BE2C (cell line): ENCODE data around the gene SPATA13.

ENCODE experiments used
- DNase-seq: peaks from one replicate; pipeline ENCODE4 v3.0.0-alpha.2; 2020
- H3K27me3 ChIP-seq: fragments of 250-450 bp; sonication (Bioruptor Pico); 2 replicates; pipeline ENCODE4 v1.5.1; 2020; ENCODE audit warnings: mild to moderate bottlenecking
- H3K36me3 ChIP-seq: fragments of 250-450 bp; sonication (Bioruptor Pico); 2 replicates; pipeline ENCODE4 v1.5.1; 2020; ENCODE audit warnings: mild to moderate bottlenecking
- H3K4me1 ChIP-seq: fragments of 250-450 bp; sonication (Bioruptor Pico); 2 replicates; pipeline ENCODE4 v1.5.1; 2020
- H3K4me3 ChIP-seq: 2 replicates; pipeline ENCODE4 v1.5.1; 2011; ENCODE audit warnings: low read depth, low read length
- H3K9me3 ChIP-seq: fragments of 250-450 bp; sonication (Bioruptor Pico); 2 replicates; pipeline ENCODE4 v1.5.1; 2020
- TF ChIP-seq, protein P1 (sequence below): IDR thresholded peaks from 2 replicates; pipeline ENCODE4 v1.5.1; 2012; ENCODE audit warnings: mild to moderate bottlenecking, low read depth, low read length

SPATA13 gene

DNA sequence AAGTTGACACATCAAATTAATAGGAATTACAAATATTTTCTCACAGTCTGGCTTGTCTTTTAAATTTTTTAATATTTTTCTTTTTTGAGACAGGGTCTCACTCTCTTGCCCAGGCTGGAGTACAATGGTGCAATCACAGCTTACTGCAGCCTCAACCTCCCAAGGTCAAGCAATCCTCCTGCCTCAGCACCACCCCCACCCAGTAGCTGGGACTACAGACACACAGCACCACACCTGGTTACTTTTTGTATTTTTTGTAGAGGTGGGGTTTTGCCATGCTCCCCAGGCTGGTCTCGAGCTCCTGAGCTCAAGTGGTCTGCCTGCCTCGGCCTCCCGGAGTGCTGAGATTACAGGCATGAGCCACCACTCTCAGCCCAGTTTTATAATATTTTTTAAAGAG lies 72.0 kb downstream of the SPATA13 start:
- no peak overlapping the region for H3K4me3 ChIP-seq
- H3K27me3 ChIP-seq: no peaks in the 10 kb centered on the region
- no peaks in the 10 kb centered on the region for H3K9me3 ChIP-seq
- H3K36me3 ChIP-seq: no peaks in the 10 kb centered on the region; the same call in 1 of the 2 replicates
- DNase-seq: no peak
- TF ChIP-seq, protein P1, sequence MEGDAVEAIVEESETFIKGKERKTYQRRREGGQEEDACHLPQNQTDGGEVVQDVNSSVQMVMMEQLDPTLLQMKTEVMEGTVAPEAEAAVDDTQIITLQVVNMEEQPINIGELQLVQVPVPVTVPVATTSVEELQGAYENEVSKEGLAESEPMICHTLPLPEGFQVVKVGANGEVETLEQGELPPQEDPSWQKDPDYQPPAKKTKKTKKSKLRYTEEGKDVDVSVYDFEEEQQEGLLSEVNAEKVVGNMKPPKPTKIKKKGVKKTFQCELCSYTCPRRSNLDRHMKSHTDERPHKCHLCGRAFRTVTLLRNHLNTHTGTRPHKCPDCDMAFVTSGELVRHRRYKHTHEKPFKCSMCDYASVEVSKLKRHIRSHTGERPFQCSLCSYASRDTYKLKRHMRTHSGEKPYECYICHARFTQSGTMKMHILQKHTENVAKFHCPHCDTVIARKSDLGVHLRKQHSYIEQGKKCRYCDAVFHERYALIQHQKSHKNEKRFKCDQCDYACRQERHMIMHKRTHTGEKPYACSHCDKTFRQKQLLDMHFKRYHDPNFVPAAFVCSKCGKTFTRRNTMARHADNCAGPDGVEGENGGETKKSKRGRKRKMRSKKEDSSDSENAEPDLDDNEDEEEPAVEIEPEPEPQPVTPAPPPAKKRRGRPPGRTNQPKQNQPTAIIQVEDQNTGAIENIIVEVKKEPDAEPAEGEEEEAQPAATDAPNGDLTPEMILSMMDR: no peak
- no peaks in the 10 kb centered on the region for H3K4me1 ChIP-seq

DNA sequence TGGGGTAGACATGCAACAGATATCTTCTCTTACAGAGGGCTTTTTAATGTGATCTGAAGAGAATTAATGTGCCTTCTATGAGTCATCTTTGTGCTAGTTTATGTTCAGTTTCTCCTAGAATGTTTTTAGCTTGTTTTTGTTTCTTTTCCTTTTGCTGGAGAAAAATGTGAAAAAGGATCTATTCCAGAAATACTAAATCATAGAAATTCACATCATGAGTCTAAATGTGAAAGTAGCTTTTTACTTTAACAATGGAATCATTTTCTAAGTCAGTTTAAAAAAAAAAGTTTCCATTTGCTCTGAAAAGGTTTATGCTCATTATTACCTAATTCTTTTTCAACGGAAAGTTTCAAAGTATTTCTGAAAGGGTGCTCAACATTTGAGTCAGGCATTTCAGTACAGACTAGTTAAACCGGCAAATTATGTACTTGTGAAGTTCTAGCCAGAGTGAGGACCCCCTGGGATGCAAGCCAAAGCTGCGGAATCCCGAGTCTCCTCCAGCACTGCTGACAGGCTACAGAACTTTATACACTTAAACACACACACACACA lies 72.9 kb downstream of the SPATA13 start:
- H3K4me3 ChIP-seq: no peak overlapping the region
- TF ChIP-seq, protein P1: no peak
- no peaks in the 10 kb centered on the region for H3K9me3 ChIP-seq

DNA sequence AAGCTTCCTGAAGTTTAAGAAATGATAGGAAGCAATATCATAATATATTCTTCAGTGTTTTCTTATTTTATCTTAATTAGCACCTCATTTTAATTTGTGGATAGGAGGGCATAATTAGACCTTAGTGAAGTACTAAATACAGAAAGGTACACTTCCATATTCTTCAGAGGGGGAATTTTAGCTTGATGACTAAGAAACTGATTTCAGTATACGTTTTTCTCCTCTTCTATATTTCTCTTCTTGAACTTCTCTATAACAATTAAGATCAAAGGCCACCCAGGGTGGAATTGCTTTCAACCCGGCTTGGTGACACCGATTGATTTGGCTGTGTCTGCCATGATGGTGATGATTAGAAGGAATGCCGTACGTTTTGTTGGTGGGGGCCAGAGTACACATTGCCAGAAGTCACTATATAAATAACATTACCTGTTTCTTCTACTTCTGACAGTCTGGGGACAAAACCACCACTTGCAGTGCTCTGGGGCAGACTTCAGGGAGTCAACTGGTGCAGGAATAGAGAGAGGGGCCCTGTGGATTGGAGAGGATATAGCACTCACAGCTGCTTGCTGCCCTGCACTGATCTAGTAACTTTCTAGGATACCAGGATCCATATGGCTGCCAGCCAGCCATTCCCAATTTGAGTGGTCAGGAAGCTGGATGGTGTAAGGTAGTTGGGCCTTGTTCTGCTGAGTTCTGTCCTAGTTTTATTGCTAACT lies 73.8 kb downstream of the SPATA13 start:
- Histone ChIP-seq H3K4me3 (no peak overlapping the region), H3K9me3 (no peaks in the 10 kb centered on the region), H3K27me3 (no peaks in the 10 kb centered on the region), H3K36me3 (no peaks in the 10 kb centered on the region; the same call in 1 of the 2 replicates), H3K4me1 (no peaks in the 10 kb centered on the region)
- DNase-seq: no peak
- TF ChIP-seq, protein P1: no peak

More for the DNA sequence above, 72.9 kb downstream of the SPATA13 start:
- Histone ChIP-seq H3K36me3 (no peaks in the 10 kb centered on the region; the same call in 1 of the 2 replicates), H3K4me1 (no peaks in the 10 kb centered on the region), H3K27me3 (no peaks in the 10 kb centered on the region)
- DNase-seq: no peak

DNA sequence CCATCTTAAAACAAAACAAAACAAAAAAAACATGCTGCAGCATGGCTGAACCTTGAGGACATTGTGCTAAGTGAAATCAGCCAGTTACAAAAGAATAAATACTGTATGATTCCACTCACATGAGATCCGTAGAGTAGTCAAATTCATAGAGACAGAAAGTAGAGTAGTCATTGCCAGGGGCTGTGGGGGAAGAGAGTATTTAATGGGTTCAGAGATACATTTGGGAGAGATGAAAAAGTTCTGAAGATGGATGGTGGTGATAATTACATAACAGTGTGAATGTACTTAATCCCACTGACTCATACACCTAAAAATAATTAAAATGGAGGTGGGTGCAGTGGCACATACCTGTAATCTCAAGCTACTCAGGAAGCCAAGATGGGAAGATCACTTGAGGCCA lies 76.8 kb downstream of the SPATA13 start:
- Histone ChIP-seq H3K36me3 (no peaks in the 10 kb centered on the region), H3K9me3 (no peaks in the 10 kb centered on the region), H3K27me3 (no peaks in the 10 kb centered on the region), H3K4me1 (no peaks in the 10 kb centered on the region), H3K4me3 (no peak overlapping the region)
- TF ChIP-seq, protein P1: no peak
- DNase-seq: no peak

DNA sequence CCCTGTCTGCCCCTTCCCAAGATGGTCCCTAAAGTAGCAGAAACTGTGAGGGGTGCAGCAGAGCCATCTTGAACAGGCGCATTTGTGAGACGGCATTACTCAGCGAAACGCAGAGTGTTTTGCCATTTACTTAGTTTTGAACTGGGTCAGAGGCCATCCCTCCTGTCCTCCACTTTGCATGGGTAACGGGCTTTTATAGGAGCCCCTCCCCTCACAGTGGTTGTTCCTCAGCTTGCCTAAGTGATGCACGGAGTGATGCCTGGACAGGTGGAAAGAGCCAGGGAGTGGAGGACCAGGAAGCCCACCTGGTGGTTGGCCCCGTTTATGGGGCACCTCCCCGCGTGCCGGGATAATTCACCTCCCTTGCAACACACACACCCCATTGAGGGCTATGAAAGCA lies 80.8 kb downstream of the SPATA13 start:
- no peak for DNase-seq
- Histone ChIP-seq H3K36me3 (no peaks in the 10 kb centered on the region), H3K27me3 (no peaks in the 10 kb centered on the region), H3K4me1 (no peaks in the 10 kb centered on the region), H3K4me3 (no peak overlapping the region), H3K9me3 (no peaks in the 10 kb centered on the region)
- TF ChIP-seq, protein P1: no peak

DNA sequence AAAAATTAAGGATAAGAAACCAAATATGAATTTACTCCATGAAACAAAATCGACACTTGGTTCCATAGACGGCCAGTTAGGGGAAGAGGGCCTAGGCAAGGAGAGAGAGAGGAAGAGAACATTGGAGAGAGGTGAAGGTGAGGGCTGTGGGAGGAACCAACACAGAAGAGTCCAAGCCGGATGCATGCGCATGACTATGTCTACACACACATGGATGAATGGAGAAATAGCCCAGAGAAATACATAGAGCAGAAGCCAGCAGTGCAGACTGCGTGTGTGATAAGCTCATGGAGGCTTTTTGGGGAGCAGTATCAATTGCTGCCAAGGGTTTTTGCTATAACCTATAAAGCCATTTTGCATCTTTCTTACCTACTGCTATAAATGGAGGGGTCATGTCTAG lies 81.6 kb downstream of the SPATA13 start:
- Histone ChIP-seq H3K4me3 (no peak overlapping the region), H3K36me3 (no peaks in the 10 kb centered on the region), H3K27me3 (no peaks in the 10 kb centered on the region), H3K4me1 (no peaks in the 10 kb centered on the region), H3K9me3 (no peaks in the 10 kb centered on the region)
- TF ChIP-seq, protein P1: no peak
- no peak for DNase-seq
